ENCODE measurements around the gene HSD17B14.
"Not testable (repeated sequence)": the region's sequence is repeated elsewhere in the genome, so short reads cannot be mapped to it uniquely, and the experiment has no call there.

Gene HSD17B14

DNA sequence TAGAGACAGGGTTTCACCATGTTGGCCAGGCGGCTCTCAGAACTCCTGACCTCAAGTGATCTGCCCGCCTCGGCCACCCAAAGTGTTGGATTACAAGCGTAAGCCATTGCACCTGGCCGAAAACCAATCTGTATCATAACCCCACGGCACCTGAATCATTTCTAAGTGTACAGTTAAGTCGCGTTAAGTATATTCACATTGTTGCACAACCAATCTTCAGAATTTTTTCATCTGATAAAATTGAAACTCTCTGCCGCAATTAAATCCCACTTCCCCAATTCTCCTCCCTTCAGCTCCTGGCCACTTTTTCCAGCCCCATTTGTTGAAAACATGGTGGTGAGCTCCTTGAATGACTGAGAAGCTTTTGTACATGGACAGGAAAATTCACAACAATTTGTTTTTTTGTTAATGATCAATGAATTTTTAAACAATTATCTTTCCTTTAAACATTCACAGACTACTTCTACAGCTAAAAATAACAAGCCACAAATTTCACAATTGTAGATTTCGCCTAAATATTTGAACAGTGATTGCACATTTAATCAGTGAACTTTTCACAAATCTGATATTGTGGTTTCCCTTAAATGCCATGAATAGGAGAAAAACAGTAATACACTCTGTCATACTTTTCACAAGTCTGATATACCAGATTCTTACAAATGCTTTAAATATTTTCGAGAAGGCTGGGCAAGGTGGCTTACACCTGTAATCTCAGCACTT, 67.1 kb downstream of the HSD17B14 start:
- TF ChIP-seq, protein P1, sequence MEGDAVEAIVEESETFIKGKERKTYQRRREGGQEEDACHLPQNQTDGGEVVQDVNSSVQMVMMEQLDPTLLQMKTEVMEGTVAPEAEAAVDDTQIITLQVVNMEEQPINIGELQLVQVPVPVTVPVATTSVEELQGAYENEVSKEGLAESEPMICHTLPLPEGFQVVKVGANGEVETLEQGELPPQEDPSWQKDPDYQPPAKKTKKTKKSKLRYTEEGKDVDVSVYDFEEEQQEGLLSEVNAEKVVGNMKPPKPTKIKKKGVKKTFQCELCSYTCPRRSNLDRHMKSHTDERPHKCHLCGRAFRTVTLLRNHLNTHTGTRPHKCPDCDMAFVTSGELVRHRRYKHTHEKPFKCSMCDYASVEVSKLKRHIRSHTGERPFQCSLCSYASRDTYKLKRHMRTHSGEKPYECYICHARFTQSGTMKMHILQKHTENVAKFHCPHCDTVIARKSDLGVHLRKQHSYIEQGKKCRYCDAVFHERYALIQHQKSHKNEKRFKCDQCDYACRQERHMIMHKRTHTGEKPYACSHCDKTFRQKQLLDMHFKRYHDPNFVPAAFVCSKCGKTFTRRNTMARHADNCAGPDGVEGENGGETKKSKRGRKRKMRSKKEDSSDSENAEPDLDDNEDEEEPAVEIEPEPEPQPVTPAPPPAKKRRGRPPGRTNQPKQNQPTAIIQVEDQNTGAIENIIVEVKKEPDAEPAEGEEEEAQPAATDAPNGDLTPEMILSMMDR (IDR thresholded peaks at IDR 0.05; ENCODE audit: borderline replicate concordance, insufficient read depth, low read depth, low read length), result no peak
- H3K4me3 ChIP-seq (ENCODE audit: low read depth, low read length), result no peak overlapping the region

DNA sequence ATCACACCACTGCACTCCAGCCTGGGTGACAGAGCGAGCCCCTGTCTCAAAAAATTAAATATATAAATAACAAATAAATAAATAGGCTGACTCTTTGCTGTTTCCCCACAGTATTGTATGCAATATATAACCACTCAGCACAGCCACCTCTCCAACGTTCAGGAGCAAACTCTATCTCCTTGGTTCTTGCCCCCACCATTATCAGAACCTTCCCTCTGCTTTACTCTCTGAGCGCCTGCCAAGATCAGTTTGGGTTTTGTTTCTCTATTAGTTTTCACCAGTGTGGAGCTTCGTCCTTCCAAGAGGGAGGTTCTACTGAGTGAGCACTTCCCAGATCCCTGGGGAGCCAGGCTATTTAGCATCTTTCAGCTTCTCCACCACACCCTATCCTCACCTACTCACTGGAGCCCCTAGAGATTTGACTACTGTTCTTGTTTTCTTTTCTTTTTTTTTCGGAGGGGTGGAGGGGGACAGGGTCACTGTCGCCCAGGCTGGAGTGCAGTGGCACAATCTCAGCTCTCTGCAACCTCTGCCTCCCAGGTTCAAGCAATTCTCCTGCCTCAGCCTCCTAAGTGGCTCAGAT, 68.0 kb downstream of the HSD17B14 start:
- not testable (repeated sequence) for H3K4me3 ChIP-seq (ENCODE audit: low read depth, low read length)

DNA sequence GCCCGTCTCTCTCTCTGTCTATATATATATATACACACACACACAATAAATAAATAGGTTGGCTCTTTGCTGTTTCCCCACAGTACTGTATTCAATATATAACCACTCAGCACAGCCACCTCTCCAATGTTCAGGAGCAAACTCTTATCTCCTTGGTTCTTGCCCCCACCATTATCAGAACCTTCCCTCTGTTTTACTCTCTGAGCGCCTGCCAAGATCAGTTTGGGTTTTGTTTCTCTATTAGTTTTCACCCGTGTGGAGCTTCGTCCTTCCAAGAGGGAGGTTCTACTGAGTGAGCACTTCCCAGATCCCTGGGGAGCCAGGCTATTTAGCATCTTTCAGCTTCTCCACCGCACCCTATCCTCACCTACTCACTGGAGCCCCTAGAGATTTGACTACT, 70.5 kb downstream of the HSD17B14 start:
- not testable (repeated sequence) for H3K4me3 ChIP-seq (ENCODE audit: low read depth, low read length)
